H1 (cell line): ENCODE results near the gene PTPRT. TPM values are rescaled to one million over a fixed set of nuclear protein-coding genes. Genes with fewer than 3 reads are reported as not detected.

Source experiments
- CTCF ChIA-PET: fragments of 300-600 bp; sonication (Branson Sonifier 250); formaldehyde crosslinking; loops from one replicate; lab custom pipeline; 2021; ENCODE audit not compliant: partially characterized antibody; lab: Charles Lee
- POLR2A ChIA-PET: fragments of 300-600 bp; sonication (Branson Sonifier 250); formaldehyde crosslinking; loops from one replicate; lab custom pipeline; 2021; ENCODE audit warnings: inconsistent platforms; ENCODE audit not compliant: partially characterized antibody; lab: Charles Lee
- DNase-seq, 2 experiments: peaks; one replicate each; pipeline versions ENCODE4 v3.0.0 to v3.0.0-alpha.2; 2010 to 2022; ENCODE audit warnings: low spot score in 2 of 2, low read depth in 1 of 2, mixed read lengths in 1 of 2
- FAIRE-seq: peaks from 2 replicates; lab custom pipeline; 2011; peaks lifted over from hg19 to GRCh38; lab: Jason Lieb, UNC
- H2AFZ ChIP-seq: 2 replicates; pipeline ENCODE4 v1.8.1; 2012; ENCODE audit warnings: low read length, inconsistent platforms
- H2AK5ac ChIP-seq: 2 replicates; pipeline ENCODE4 v1.6.1; 2013; ENCODE audit warnings: low read depth, low read length
- H2BK120ac ChIP-seq: replicated peaks from 2 replicates; pipeline ENCODE3; 2013; ENCODE audit warnings: low read depth, low read length, inconsistent platforms
- H2BK12ac ChIP-seq: 2 replicates; pipeline ENCODE4 v1.6.1; 2013; ENCODE audit warnings: low read depth, low read length
- H2BK15ac ChIP-seq: 2 replicates; pipeline ENCODE4 v1.6.1; 2013; ENCODE audit warnings: low read length
- H2BK20ac ChIP-seq: 2 replicates; pipeline ENCODE4 v1.6.1; 2013; ENCODE audit warnings: low read length
- H2BK5ac ChIP-seq: 2 replicates; pipeline ENCODE4 v1.6.1; 2013; ENCODE audit warnings: low read depth, low read length
- H3K14ac ChIP-seq: 2 replicates; pipeline ENCODE4 v1.6.1; 2013; ENCODE audit warnings: inconsistent platforms; ENCODE audit not compliant: insufficient read length
- H3K18ac ChIP-seq: 2 replicates; pipeline ENCODE4 v1.6.1; 2013; ENCODE audit warnings: low read length; ENCODE audit errors: extremely low read depth
- H3K23ac ChIP-seq: 2 replicates; pipeline ENCODE4 v1.6.1; 2013; ENCODE audit warnings: inconsistent platforms; ENCODE audit not compliant: insufficient read length
- H3K23me2 ChIP-seq: 2 replicates; pipeline ENCODE4 v1.6.1; 2013; ENCODE audit warnings: low read depth, low read length
- H3K27ac ChIP-seq: 2 replicates; pipeline ENCODE4 v1.6.1; 2011; ENCODE audit warnings: low read depth, low read length, inconsistent platforms
- H3K27me3 ChIP-seq, 4 experiments: replicated peaks in 1 of 4; 1 replicate in 1 of 4; 2 replicates in 3 of 4; pipeline versions ENCODE4 v1.6.1 to v1.8.1; 2011 to 2013; ENCODE audit warnings: low read length in 3 of 4, mild to moderate bottlenecking in 3 of 4, inconsistent platforms in 2 of 4, mixed read lengths in 2 of 4, moderate library complexity in 1 of 4; ENCODE audit not compliant: control insufficient read depth in 3 of 4, insufficient read depth in 3 of 4; ENCODE audit errors: extremely low read depth in 1 of 4
- H3K36me3 ChIP-seq, 4 experiments: 2 replicates each; pipeline versions ENCODE4 v1.6.1 to v1.8.1; 2011 to 2013; ENCODE audit warnings: mild to moderate bottlenecking in 4 of 4, low read length in 3 of 4, moderate library complexity in 2 of 4, control low read depth in 1 of 4, inconsistent platforms in 1 of 4; ENCODE audit not compliant: insufficient read depth in 4 of 4, control insufficient read depth in 2 of 4
- H3K4ac ChIP-seq: replicated peaks from 2 replicates; pipeline ENCODE3; 2013; ENCODE audit warnings: low read length, low read depth, mixed read lengths, inconsistent platforms; ENCODE audit not compliant: insufficient read length
- H3K4me1 ChIP-seq, 4 experiments: replicated peaks in 1 of 4; 1 replicate in 1 of 4; 2 replicates in 3 of 4; pipeline versions ENCODE4 v1.6.1 to v1.8.1; 2011 to 2013; ENCODE audit warnings: low read length in 3 of 4, inconsistent platforms in 2 of 4, mixed read lengths in 1 of 4; ENCODE audit not compliant: insufficient read depth in 4 of 4, control insufficient read depth in 3 of 4
- H3K4me2 ChIP-seq, 2 experiments: 2 replicates each; pipeline versions ENCODE4 v1.6.1 to v1.8.1; 2011 to 2013; ENCODE audit warnings: low read depth in 2 of 2, low read length in 2 of 2, control low read depth in 1 of 2, inconsistent platforms in 1 of 2, mild to moderate bottlenecking in 1 of 2; ENCODE audit not compliant: insufficient read depth in 1 of 2
- H3K4me3 ChIP-seq, 4 experiments: fragments of 200-600, 300-600 bp in 1 of 4; sonication (generic), shearing (Covaris generic), sonication (Bioruptor Twin) in 1 of 4; 2 replicates each; pipeline versions ENCODE4 v1.5.1 to v1.8.1; 2011 to 2016; ENCODE audit warnings: low read length in 4 of 4, low read depth in 3 of 4, control low read depth in 2 of 4, inconsistent platforms in 2 of 4, mild to moderate bottlenecking in 2 of 4, mixed read lengths in 1 of 4, moderate library complexity in 1 of 4; ENCODE audit not compliant: insufficient read depth in 2 of 4; ENCODE audit errors: extremely low read depth in 1 of 4
- H3K56ac ChIP-seq: replicated peaks from 2 replicates; pipeline ENCODE3; 2013; ENCODE audit warnings: low read depth, mild to moderate bottlenecking, mixed read lengths, low read length, inconsistent platforms; ENCODE audit not compliant: insufficient read length
- H3K79me1 ChIP-seq: 2 replicates; pipeline ENCODE4 v1.6.1; 2013; ENCODE audit warnings: low read depth, low read length, control low read depth
- H3K79me2 ChIP-seq, 2 experiments: 2 replicates each; pipeline versions ENCODE4 v1.6.1 to v1.8.1; 2012 to 2013; ENCODE audit warnings: low read length in 2 of 2, mild to moderate bottlenecking in 2 of 2, inconsistent platforms in 1 of 2; ENCODE audit not compliant: insufficient read depth in 2 of 2, control insufficient read depth in 1 of 2
- H3K9ac ChIP-seq, 4 experiments: replicated peaks in 1 of 4; 1 replicate in 1 of 4; 2 replicates in 3 of 4; pipeline versions ENCODE4 v1.6.1 to v1.8.1; 2011 to 2013; ENCODE audit warnings: low read depth in 3 of 4, low read length in 3 of 4, control low read depth in 2 of 4, mild to moderate bottlenecking in 2 of 4, moderate library complexity in 2 of 4, inconsistent platforms in 1 of 4; ENCODE audit errors: extremely low read depth in 1 of 4
- H3K9me3 ChIP-seq, 2 experiments: 2 replicates each; pipeline versions ENCODE4 v1.6.1 to v1.8.1; 2012 to 2013; ENCODE audit warnings: mild to moderate bottlenecking in 2 of 2, moderate library complexity in 2 of 2, control low read depth in 1 of 2, inconsistent platforms in 1 of 2, low read depth in 1 of 2, low read length in 1 of 2, mixed read lengths in 1 of 2; ENCODE audit not compliant: insufficient read depth in 2 of 2
- H4K20me1 ChIP-seq, 2 experiments: replicated peaks in 1 of 2; 2 replicates each; pipeline versions ENCODE3 to v1.8.1; 2011 to 2013; ENCODE audit warnings: inconsistent platforms in 2 of 2, low read length in 2 of 2, mild to moderate bottlenecking in 1 of 2; ENCODE audit not compliant: insufficient read depth in 2 of 2, control insufficient read depth in 1 of 2
- H4K5ac ChIP-seq: 2 replicates; pipeline ENCODE4 v1.6.1; 2013; ENCODE audit warnings: low read length, low read depth, mixed read lengths, inconsistent platforms; ENCODE audit not compliant: insufficient read length
- H4K8ac ChIP-seq: 2 replicates; pipeline ENCODE4 v1.8.0; 2013; ENCODE audit warnings: mild to moderate bottlenecking, moderate library complexity, low read length, inconsistent platforms; ENCODE audit not compliant: insufficient read depth; ENCODE audit errors: extremely low read depth
- H4K91ac ChIP-seq: replicated peaks from 2 replicates; pipeline ENCODE3; 2013; ENCODE audit warnings: low read length, mixed read lengths, inconsistent platforms; ENCODE audit not compliant: insufficient read length
- CHD2 ChIP-seq: IDR thresholded peaks from 2 replicates; pipeline ENCODE4 v1.6.1; 2012; ENCODE audit warnings: low read length, improper control_type of control experiment
- KDM4A ChIP-seq: IDR thresholded peaks from one replicate; pipeline ENCODE4 v1.7.1; 2012; ENCODE audit warnings: low read depth, mild to moderate bottlenecking, moderate library complexity, low read length, inconsistent platforms; ENCODE audit not compliant: severe bottlenecking
- POU5F1 ChIP-seq: IDR thresholded peaks from 2 replicates; pipeline ENCODE4 v1.6.1; 2011; ENCODE audit warnings: low read depth, mild to moderate bottlenecking, low read length, moderate library complexity
- RXRA ChIP-seq: IDR thresholded peaks from 2 replicates; pipeline ENCODE4 v1.6.1; 2011; ENCODE audit warnings: low read depth, mild to moderate bottlenecking, low read length, moderate library complexity; ENCODE audit not compliant: insufficient read depth
- WGBS, 2 experiments: shearing (Covaris generic) in 1 of 2; methylation state at CpG; one replicate each; pipeline versions ENCODE4 v1.1.6 to v1.1.7; 2013 to 2015; ENCODE audit warnings: low lambda C conversion rate in 2 of 2, mixed read lengths in 2 of 2, inconsistent platforms in 1 of 2, low coverage in 1 of 2, missing lambda C conversion rate in 1 of 2; ENCODE audit not compliant: insufficient replicate concordance in 2 of 2, insufficient coverage in 1 of 2, insufficient read length in 1 of 2; ENCODE audit errors: extremely low coverage in 1 of 2, missing lambda C conversion rate in 1 of 2; 5-methylcytosine and 5-hydroxymethylcytosine counted together
- polyA plus RNA-seq, 7 experiments: library from polyadenylated mRNA; depleted of rRNA in 3 of 7; stranded (reverse) in 5 of 7; unstranded in 2 of 7; fragments of >200 nt in 5 of 7; fragments of 200-250 nt in 2 of 7; gene quantifications; 1 replicate in 5 of 7; 2 replicates in 1 of 7; 4 replicates in 1 of 7; pipeline versions ENCODE4 v1.2.1 to v1.2.3, GENCODE V29; 2011 to 2013; ENCODE audit warnings: missing spikeins in 2 of 7, mixed read lengths in 2 of 7
- total RNA-seq: library from RNA; stranded (reverse); fragmentation: NEBNext Ultra II Directional; extraction: Animal tissue kit (Norgen Biotek cat#: 25700); gene quantifications from 2 replicates; pipeline ENCODE4 v1.2.1, GENCODE V29; 2021

Gene PTPRT
- total and polyA plus RNA-seq, 2 of the 8 experiments (the other 6 are each of a cell fraction or from before 2014, with no cell fraction given): 0.33 to 1.8 TPM

DNA sequence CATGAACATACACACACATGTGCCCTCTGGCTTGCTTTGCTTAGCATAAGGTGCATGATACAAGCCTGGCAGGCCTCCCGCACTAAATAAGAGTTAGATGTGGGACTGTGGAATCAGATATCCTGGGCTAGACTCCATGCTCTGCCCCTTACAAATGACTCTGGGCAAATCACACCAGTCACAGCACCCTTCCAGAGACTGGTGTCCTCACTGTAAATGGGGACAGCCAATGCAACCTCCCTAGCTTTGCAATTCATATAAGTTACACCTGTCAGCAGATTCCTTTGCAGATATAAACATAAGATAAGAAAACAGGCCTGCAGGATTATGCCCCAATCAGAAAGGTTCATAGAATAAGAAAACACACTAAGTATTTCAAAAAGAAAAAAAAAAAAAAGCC lies 174.1 kb downstream of the PTPRT start:
- no peak overlapping the region for H2BK20ac ChIP-seq
- FAIRE-seq: no peak
- no peak overlapping the region for H3K4me2 ChIP-seq

More for the DNA sequence above, 174.1 kb downstream of the PTPRT start:
- H3K79me2 ChIP-seq: no peaks in the 10 kb centered on the region
- H3K18ac ChIP-seq: no peak overlapping the region
- no peak overlapping the region for H4K91ac ChIP-seq
- no peaks in the 10 kb centered on the region for H3K79me1 ChIP-seq
- no peak for DNase-seq
- H2AK5ac ChIP-seq: no peak overlapping the region
- H3K56ac ChIP-seq: no peak overlapping the region
- no peak overlapping the region for H3K9ac ChIP-seq
- no peaks in the 10 kb centered on the region for H3K9me3 ChIP-seq
- no peak overlapping the region for H3K14ac ChIP-seq
- H2BK12ac ChIP-seq: no peak overlapping the region
- H3K27ac ChIP-seq: no peak overlapping the region
- no peak overlapping the region for H3K4me3 ChIP-seq
- no peaks in the 10 kb centered on the region for H3K36me3 ChIP-seq
- TF ChIP-seq KDM4A (no peak), POU5F1 (no peak), RXRA (no peak), CHD2 (no peak)
- no peaks in the 10 kb centered on the region for H4K20me1 ChIP-seq
- H3K4ac ChIP-seq: no peak overlapping the region
- ChIA-PET CTCF (no interaction called here), POLR2A (no interaction called here)
- H3K23me2 ChIP-seq: no peaks in the 10 kb centered on the region
- no peak overlapping the region for H3K23ac ChIP-seq
- H4K8ac ChIP-seq: no peak overlapping the region
- peaks cover 0 to 4% (median 0%) of the 10 kb centered on the region in 4 experiments; a peak in 2 of 7 replicates for H3K4me1 ChIP-seq
- no peaks in the 10 kb centered on the region for H3K27me3 ChIP-seq
- H2BK15ac ChIP-seq: no peak overlapping the region
- H2AFZ ChIP-seq: no peak overlapping the region
- no peak overlapping the region for H2BK120ac ChIP-seq
- H4K5ac ChIP-seq: no peak overlapping the region
- 100% methylated on average over 1 of the region's 1 CpG; no CpG with 5 or more reads in 1 of the 2 experiments for WGBS, 2 experiments
- H2BK5ac ChIP-seq: no peak overlapping the region
